K562 (cell line): Measurements from ENCODE around the gene IRF2. TPM values are rescaled to one million over a fixed set of nuclear protein-coding genes. Genes with fewer than 3 reads are reported as not detected.

Source experiments
- ATAC-seq: fragments of 200-7000 bp; cut with Tn5 transposase; 3 replicates; pipeline ENCODE4 v1.9.1; 2020; ENCODE audit warnings: moderate library complexity
- BruUV-seq: library from RNA; stranded (reverse); fragments of 400-500 nt; replicated peaks from 2 replicates; lab custom pipeline; 2021; lab: Mats Ljungman, UMichigan
- CTCF ChIA-PET: fragments of 300-600 bp; formaldehyde crosslinking; extraction: SDS; loops from one replicate; lab custom pipeline; 2021; ENCODE audit warnings: low intra/inter-chr PET ratio; lab: Yijun Ruan, JAX
- POLR2A ChIA-PET: fragments of 300-600, 350-650 bp; sonication (Branson Sonifier 250); formaldehyde crosslinking; extraction: SDS; loops from one replicate; lab custom pipeline; 2021; ENCODE audit warnings: antibody characterized with exemption, inconsistent platforms; lab: Yijun Ruan, JAX
- DNase-seq, 4 experiments: peaks; one replicate each; pipeline versions ENCODE4 v3.0.0 to v3.0.0-alpha.2; 2011 to 2018; ENCODE audit warnings: low spot score in 3 of 4, mixed read lengths in 3 of 4; ENCODE audit errors: extremely low read depth in 1 of 4
- FAIRE-seq: peaks from 2 replicates; lab custom pipeline; 2011; peaks lifted over from hg19 to GRCh38; lab: Jason Lieb, UNC
- H2AFZ ChIP-seq: 2 replicates; pipeline ENCODE4 v1.6.0; 2011; ENCODE audit warnings: low read depth, low read length, control low read depth, inconsistent platforms
- H3K27ac ChIP-seq: fragments of 200-600 bp; 3 replicates; pipeline ENCODE4 v1.8.0; 2011; ENCODE audit warnings: low read depth, mild to moderate bottlenecking, control low read depth, inconsistent platforms, low read length, moderate library complexity, mixed read lengths; ENCODE audit errors: extremely low read depth
- H3K27me3 ChIP-seq, 2 experiments: fragments of 300-600 bp in 1 of 2; 2 replicates in 1 of 2; 3 replicates in 1 of 2; pipeline versions ENCODE4 v1.6.0 to v1.8.0; 2011; ENCODE audit warnings: inconsistent platforms in 2 of 2, low read length in 2 of 2, mild to moderate bottlenecking in 1 of 2, mixed read lengths in 1 of 2, moderate library complexity in 1 of 2; ENCODE audit not compliant: control insufficient read depth in 2 of 2, insufficient read depth in 2 of 2
- H3K36me3 ChIP-seq: fragments of 300-600 bp; 3 replicates; pipeline ENCODE4 v1.8.0; 2011; ENCODE audit warnings: mild to moderate bottlenecking, low read length, inconsistent platforms; ENCODE audit not compliant: control insufficient read depth, insufficient read depth
- H3K4me1 ChIP-seq, 2 experiments: fragments of 200-600 bp in 1 of 2; replicated peaks in 1 of 2; 2 replicates in 1 of 2; 3 replicates in 1 of 2; pipeline versions ENCODE4 v1.5.1 to v1.8.0; 2011; ENCODE audit warnings: inconsistent platforms in 2 of 2, low read length in 2 of 2, mild to moderate bottlenecking in 1 of 2, mixed read lengths in 1 of 2, moderate library complexity in 1 of 2; ENCODE audit not compliant: control insufficient read depth in 2 of 2, insufficient read depth in 2 of 2
- H3K4me2 ChIP-seq: 2 replicates; pipeline ENCODE4 v1.6.1; 2011; ENCODE audit warnings: low read length, control low read depth, inconsistent platforms, mixed read lengths; ENCODE audit not compliant: insufficient read depth
- H3K4me3 ChIP-seq: fragments of 200-600 bp; sonication (generic), shearing (Covaris generic); 2 replicates; pipeline ENCODE4 v1.5.1; 2016; ENCODE audit warnings: control low read depth, inconsistent platforms
- H3K79me2 ChIP-seq: fragments of 200-600 bp; 3 replicates; pipeline ENCODE4 v1.8.0; 2011; ENCODE audit warnings: low read length, inconsistent platforms; ENCODE audit not compliant: control insufficient read depth, insufficient read depth
- H3K9ac ChIP-seq, 2 experiments: 2 replicates each; pipeline versions ENCODE4 v1.6.0 to v1.6.1; 2011; ENCODE audit warnings: low read depth in 2 of 2, low read length in 2 of 2, control low read depth in 1 of 2, inconsistent platforms in 1 of 2, mild to moderate bottlenecking in 1 of 2, mixed read lengths in 1 of 2; ENCODE audit not compliant: insufficient read depth in 1 of 2
- H3K9me1 ChIP-seq: one replicate; pipeline ENCODE4 v1.6.0; 2011; ENCODE audit warnings: inconsistent platforms, mild to moderate bottlenecking, low read length, moderate library complexity; ENCODE audit not compliant: control insufficient read depth, insufficient read depth
- H3K9me3 ChIP-seq: replicated peaks from 2 replicates; pipeline ENCODE4 v1.5.1; 2011; ENCODE audit warnings: low read depth, low read length, inconsistent platforms; ENCODE audit not compliant: control insufficient read depth, insufficient read depth
- H4K20me1 ChIP-seq: replicated peaks from 2 replicates; pipeline ENCODE4 v1.6.1; 2011; ENCODE audit warnings: low read length, inconsistent platforms, mixed read lengths; ENCODE audit not compliant: control insufficient read depth, insufficient read depth
- BCL6 ChIP-seq: fragments of 250-450 bp; sonication (Bioruptor Pico); IDR thresholded peaks from 2 replicates; pipeline ENCODE4 v1.4.0; 2020
- ESRRB ChIP-seq: fragments of 250-450 bp; sonication (Bioruptor Pico); IDR thresholded peaks from 2 replicates; pipeline ENCODE4 v1.5.0; 2020; ENCODE audit warnings: mild to moderate bottlenecking, moderate library complexity, borderline replicate concordance
- HBP1 ChIP-seq: fragments of 450-650 bp; formaldehyde crosslinking; IDR thresholded peaks from 2 replicates; pipeline ENCODE4 v1.4.0; 2022; ENCODE audit warnings: missing genetic modification characterization
- NR2C1 ChIP-seq, 2 experiments: fragments of 450-650 bp; IDR thresholded peaks; 2 replicates each; pipeline ENCODE4 v1.6.1; 2017; ENCODE audit warnings: mild to moderate bottlenecking in 2 of 2, antibody characterized with exemption in 1 of 2, inconsistent platforms in 1 of 2, missing compliant biosample characterization in 1 of 2, missing genetic modification characterization in 1 of 2
- NR2C2 ChIP-seq, 2 experiments: fragments of 200-800 bp in 1 of 2; sonication (Bioruptor generic) in 1 of 2; sonication (generic) in 1 of 2; formaldehyde crosslinking in 1 of 2; IDR thresholded peaks; 2 replicates each; pipeline versions ENCODE4 v1.6.1 to v1.8.0; 2016 to 2022; ENCODE audit warnings: mild to moderate bottlenecking in 1 of 2, missing compliant biosample characterization in 1 of 2, missing genetic modification characterization in 1 of 2, missing genetic modification reagents in 1 of 2
- PRDM10 ChIP-seq: fragments of 450-650 bp; IDR thresholded peaks from 2 replicates; pipeline ENCODE4 v1.6.1; 2018; ENCODE audit not compliant: partially characterized antibody
- WGBS: fragments of 100-300 bp; shearing (Covaris generic); methylation state at CpG from one replicate; pipeline ENCODE4 v1.1.6; 2016; ENCODE audit warnings: low coverage, mixed read lengths; ENCODE audit not compliant: insufficient coverage; ENCODE audit errors: missing lambda C conversion rate; 5-methylcytosine and 5-hydroxymethylcytosine counted together
- in situ Hi-C: fragments of 300-500 bp; cut with MboI; formaldehyde crosslinking; loops from 4 replicates; pipeline ENCODE4 v1.15.0; 2018; ENCODE audit warnings: inconsistent platforms, mixed read lengths
- intact Hi-C: fragments of 100-400 bp; cut with micrococcal nuclease; formaldehyde crosslinking; loops from 2 replicates; pipeline ENCODE4 v1.14.2; 2022
- polyA plus RNA-seq, 8 experiments: library from polyadenylated mRNA; depleted of rRNA in 4 of 8; stranded (reverse) in 5 of 8; unstranded in 3 of 8; fragments of >200 nt; fragmentation: Nextera tagmentation in 2 of 8; fragmentation: Illumina TruSeq in 1 of 8; extraction: Ambion mirVana in 2 of 8; extraction: Trizol in 1 of 8; gene quantifications; 2 replicates each; pipeline versions ENCODE4 v1.2.1 to v1.2.3, GENCODE V29; 2011 to 2014; ENCODE audit warnings: inconsistent platforms in 1 of 8, missing spikeins in 1 of 8
- total RNA-seq, 7 experiments: library from RNA; depleted of rRNA in 6 of 7; stranded (reverse); fragments of >200 nt in 6 of 7; fragmentation: Illumina TruSeq in 2 of 7; extraction: Trizol in 2 of 7; gene quantifications; 2 replicates each; pipeline versions ENCODE4 v1.2.1 to v1.2.3, GENCODE V29; 2011 to 2021; ENCODE audit warnings: low replicate concordance in 1 of 7

Gene IRF2
- total and polyA plus RNA-seq, 9 of the 15 experiments (the other 6 are each of a cell fraction or from before 2014, with no cell fraction given): 7.1 to 17.1 (median 11.3) TPM

GRCh38 chr4:184479516-184479950 is 5.2 kb upstream of the IRF2 start:
- H3K27me3 ChIP-seq: no peaks in the 10 kb centered on the region
- no peak overlapping the region for H3K9ac ChIP-seq
- peaks cover 9% of the 10 kb centered on the region; the same call in 1 of the 3 replicates for H3K36me3 ChIP-seq
- ChIA-PET CTCF (no interaction called here), POLR2A (interaction anchor here (1.6 kb wide), 1 partner anchor 211 kb away, joined by 3 read pairs; no protein-coding TSS in a partner anchor)
- peaks cover 3 to 15% of the 10 kb centered on the region in 2 experiments for H3K4me1 ChIP-seq
- H3K27ac ChIP-seq: no peak overlapping the region
- 71% methylated on average over 1 of the region's 1 CpG for WGBS
- DNase-seq (no peak), ATAC-seq (no peak)
- intact Hi-C loops (no loop called here), in situ Hi-C loops (no loop called here)
- no peak overlapping the region for H2AFZ ChIP-seq
- BruUV-seq: no TSS peak
- peaks cover 5% of the 10 kb centered on the region for H3K9me3 ChIP-seq
- H3K4me2 ChIP-seq: no peak overlapping the region
- TF ChIP-seq NR2C1 (IDR thresholded peaks at IDR 0.05) (peak; percentile 82), NR2C1 (tag; IDR thresholded peaks at IDR 0.05) (peak; percentile 83), ESRRB (CRISPR knock-in tag) (no peak), PRDM10 (peak; percentile 42), NR2C2 (CRISPR knock-in tag; IDR thresholded peaks at IDR 0.05) (0 out of 2 replicates have a peak, but pooled peaks have one; percentile 14), NR2C2 (tag; IDR thresholded peaks at IDR 0.05) (peak; percentile 53; the same call in 1 of the 2 replicates), BCL6 (CRISPR knock-in tag) (no peak), HBP1 (CRISPR knock-in tag) (0 out of 2 replicates have a peak, but pooled peaks have one; percentile 16)
- TF ChIP-seq, all 486 proteins: peak for 4
- Histone ChIP-seq H3K4me3 (no peak overlapping the region), H3K9me1 (no peaks in the 10 kb centered on the region), H3K79me2 (peaks cover 22% of the 10 kb centered on the region), H4K20me1 (0 out of 2 replicates have a peak, but pooled peaks cover 3% of the 10 kb centered on the region)
- FAIRE-seq: no peak
